ENCODE data around the gene LATS1. TPM values are rescaled to one million over a fixed set of nuclear protein-coding genes. Genes with fewer than 3 reads are reported as not detected.
"Not testable (repeated sequence)": the region's sequence is repeated elsewhere in the genome, so short reads cannot be mapped to it uniquely, and the experiment has no call there.

Gene LATS1
- total RNA-seq, 1 donor from 2014 or later = 34.0 TPM

- H3K36me3 Mint-ChIP-seq (ENCODE audit: low read depth) = peaks cover 3% of the 10 kb centered on the region
- intact Hi-C loops (cut with micrococcal nuclease) = loop anchor here (1.0 to 5.0 kb wide), 5 partner anchors 101 to 1703 kb away; partner anchors contain the start of genes GINM1, KATNA1, PPIL4 and RMND1
- H3K4me3 Mint-ChIP-seq = peak within 1 kb of the TSS; percentile 87
- H3K27me3 Mint-ChIP-seq (ENCODE audit: insufficient read depth) = no peaks in the 10 kb centered on the region
- no peaks in the 10 kb centered on the region for H3K9me3 Mint-ChIP-seq
- DNase-seq (ENCODE audit: low spot score) = peak; percentile 93
- H3K27ac Mint-ChIP-seq = peak within 1 kb of the TSS; percentile 87
- H3K4me1 Mint-ChIP-seq (ENCODE audit: low read depth) = peaks cover 31% of the 10 kb centered on the region
These were observed 31.8 kb upstream of the LATS1 start, which contains the start of gene PCMT1 for GRCh38 chr6:149749594-149750135. Gene PCMT1 (plus strand): TSS chr6:149749741. CDS start chr6:149749902, 161 bp downstream.

GRCh38 chr6:149749082-149749593 lies 31.2 kb upstream of the LATS1 start:
- peaks cover 31% of the 10 kb centered on the region for H3K4me1 Mint-ChIP-seq (ENCODE audit: low read depth)
- intact Hi-C loops (cut with micrococcal nuclease) = loop anchor here (1.0 to 5.0 kb wide), 4 partner anchors 101 to 1703 kb away; partner anchors contain the start of genes KATNA1, PPIL4 and RMND1

GRCh38 chr6:149746147-149746946 lies 28.4 kb upstream of the LATS1 start, which contains the start of gene NUP43:
Gene NUP43 (minus strand): TSS chr6:149746529. CDS start chr6:149746495, 34 bp downstream.
- peak; percentile 90 for DNase-seq (ENCODE audit: low spot score)
- Mint-ChIP-seq H3K4me1 (ENCODE audit: low read depth) (peaks cover 31% of the 10 kb centered on the region), H3K27me3 (ENCODE audit: insufficient read depth) (no peaks in the 10 kb centered on the region), H3K27ac (peak within 1 kb of the TSS; percentile 87), H3K9me3 (no peaks in the 10 kb centered on the region), H3K36me3 (ENCODE audit: low read depth) (peaks cover 11% of the 10 kb centered on the region), H3K4me3 (peak within 1 kb of the TSS; percentile 99)
- intact Hi-C loops (cut with micrococcal nuclease) = loop anchor here (1.0 to 5.0 kb wide), 8 partner anchors 23 to 1706 kb away; partner anchors contain the start of genes LATS1, LRP11, RMND1 and ZBTB2

More at GRCh38 chr6:149749082-149749593, 31.2 kb upstream of the LATS1 start:
- H3K4me3 Mint-ChIP-seq = peak overlapping the region; percentile 87
- not testable (repeated sequence) for H3K36me3 Mint-ChIP-seq (ENCODE audit: low read depth); DNase-seq (ENCODE audit: low spot score); H3K27me3 Mint-ChIP-seq (ENCODE audit: insufficient read depth); H3K9me3 Mint-ChIP-seq
- peak overlapping the region; percentile 87 for H3K27ac Mint-ChIP-seq

GRCh38 chr6:149745252-149745651 lies 27.4 kb upstream of the LATS1 start:
- not testable (repeated sequence) for DNase-seq (ENCODE audit: low spot score); H3K9me3 Mint-ChIP-seq; H3K27me3 Mint-ChIP-seq (ENCODE audit: insufficient read depth)
- intact Hi-C loops (cut with micrococcal nuclease) = loop anchor here (5.0 kb wide), 2 partner anchors 262 to 1707 kb away; partner anchors contain the start of gene RMND1
- peaks cover 25% of the 10 kb centered on the region for H3K4me1 Mint-ChIP-seq (ENCODE audit: low read depth)
- peak overlapping the region; percentile 87 for H3K27ac Mint-ChIP-seq
- H3K4me3 Mint-ChIP-seq = peak overlapping the region; percentile 99
- peaks cover 17% of the 10 kb centered on the region for H3K36me3 Mint-ChIP-seq (ENCODE audit: low read depth)

GRCh38 chr6:149734915-149735314 lies 17.0 kb upstream of the LATS1 start:
- Mint-ChIP-seq H3K4me3 (no peak overlapping the region), H3K4me1 (ENCODE audit: low read depth) (no peaks in the 10 kb centered on the region), H3K27me3 (ENCODE audit: insufficient read depth) (no peaks in the 10 kb centered on the region), H3K27ac (no peak overlapping the region), H3K36me3 (ENCODE audit: low read depth) (peaks cover 17% of the 10 kb centered on the region), H3K9me3 (no peaks in the 10 kb centered on the region)
- DNase-seq (ENCODE audit: low spot score) = no peak
- intact Hi-C loops (cut with micrococcal nuclease) = no loop called here

- H3K36me3 Mint-ChIP-seq (ENCODE audit: low read depth) = peaks cover 20% of the 10 kb centered on the region
- no peaks in the 10 kb centered on the region for H3K9me3 Mint-ChIP-seq
- no peak overlapping the region for H3K4me3 Mint-ChIP-seq
- no peak for DNase-seq (ENCODE audit: low spot score)
- no peaks in the 10 kb centered on the region for H3K27me3 Mint-ChIP-seq (ENCODE audit: insufficient read depth)
- H3K27ac Mint-ChIP-seq = no peak overlapping the region
- intact Hi-C loops (cut with micrococcal nuclease) = no loop called here
- H3K4me1 Mint-ChIP-seq (ENCODE audit: low read depth) = peaks cover 17% of the 10 kb centered on the region
These were observed 15.3 kb upstream of the LATS1 start for GRCh38 chr6:149733089-149733720.

GRCh38 chr6:149729824-149730223 lies 11.9 kb upstream of the LATS1 start:
- DNase-seq (ENCODE audit: low spot score) = no peak
- no peak overlapping the region for H3K4me3 Mint-ChIP-seq
- no peaks in the 10 kb centered on the region for H3K27me3 Mint-ChIP-seq (ENCODE audit: insufficient read depth)
- H3K27ac Mint-ChIP-seq = no peak overlapping the region
- H3K9me3 Mint-ChIP-seq = no peaks in the 10 kb centered on the region
- intact Hi-C loops (cut with micrococcal nuclease) = loop anchor here (1.0 kb wide), 1 partner anchor 30 kb away; no protein-coding TSS in a partner anchor
- H3K36me3 Mint-ChIP-seq (ENCODE audit: low read depth) = peaks cover 23% of the 10 kb centered on the region
- peaks cover 22% of the 10 kb centered on the region for H3K4me1 Mint-ChIP-seq (ENCODE audit: low read depth)

- DNase-seq (ENCODE audit: low spot score) = no peak
- Mint-ChIP-seq H3K27me3 (ENCODE audit: insufficient read depth) (no peaks in the 10 kb centered on the region), H3K4me1 (ENCODE audit: low read depth) (peaks cover 27% of the 10 kb centered on the region), H3K4me3 (peak overlapping the region; percentile 56), H3K36me3 (ENCODE audit: low read depth) (peaks cover 25% of the 10 kb centered on the region), H3K27ac (peak overlapping the region; percentile 61), H3K9me3 (no peaks in the 10 kb centered on the region)
- intact Hi-C loops (cut with micrococcal nuclease) = no loop called here
These were observed 10.8 kb upstream of the LATS1 start for GRCh38 chr6:149728499-149729234.

- peaks cover 27% of the 10 kb centered on the region for H3K4me1 Mint-ChIP-seq (ENCODE audit: low read depth)
- intact Hi-C loops (cut with micrococcal nuclease) = no loop called here
- no peaks in the 10 kb centered on the region for H3K9me3 Mint-ChIP-seq
- peaks cover 24% of the 10 kb centered on the region for H3K36me3 Mint-ChIP-seq (ENCODE audit: low read depth)
- no peaks in the 10 kb centered on the region for H3K27me3 Mint-ChIP-seq (ENCODE audit: insufficient read depth)
- peak overlapping the region; percentile 61 for H3K27ac Mint-ChIP-seq
- H3K4me3 Mint-ChIP-seq = no peak overlapping the region
- no peak for DNase-seq (ENCODE audit: low spot score)
These were observed 10.0 kb upstream of the LATS1 start for GRCh38 chr6:149727793-149728498.

GRCh38 chr6:149725785-149726184 lies 7.9 kb upstream of the LATS1 start:
- H3K4me3 Mint-ChIP-seq = no peak overlapping the region
- DNase-seq (ENCODE audit: low spot score) = no peak
- no peaks in the 10 kb centered on the region for H3K27me3 Mint-ChIP-seq (ENCODE audit: insufficient read depth)
- intact Hi-C loops (cut with micrococcal nuclease) = no loop called here
- no peak overlapping the region for H3K27ac Mint-ChIP-seq
- peaks cover 21% of the 10 kb centered on the region for H3K36me3 Mint-ChIP-seq (ENCODE audit: low read depth)
- H3K9me3 Mint-ChIP-seq = no peaks in the 10 kb centered on the region
- H3K4me1 Mint-ChIP-seq (ENCODE audit: low read depth) = peaks cover 27% of the 10 kb centered on the region

GRCh38 chr6:149723771-149724417 lies 6.0 kb upstream of the LATS1 start:
- H3K4me3 Mint-ChIP-seq = no peak overlapping the region
- DNase-seq (ENCODE audit: low spot score) = peak; percentile 17
- no peak overlapping the region for H3K27ac Mint-ChIP-seq
- peaks cover 24% of the 10 kb centered on the region for H3K36me3 Mint-ChIP-seq (ENCODE audit: low read depth)
- H3K27me3 Mint-ChIP-seq (ENCODE audit: insufficient read depth) = no peaks in the 10 kb centered on the region
- peaks cover 23% of the 10 kb centered on the region for H3K4me1 Mint-ChIP-seq (ENCODE audit: low read depth)
- no peaks in the 10 kb centered on the region for H3K9me3 Mint-ChIP-seq
- intact Hi-C loops (cut with micrococcal nuclease) = loop anchor here (1.0 to 2.0 kb wide), 3 partner anchors 22 to 202 kb away; partner anchors contain the start of genes LRP11 and NUP43

Data from activated T-helper 1 cell treated with anti-CD3 and anti-CD28 coated beads, Interleukin-12 subunit alpha, Interleukin-12 subunit beta, Interleukin-2, Interleukin-4 antibody, amounts not matched to agents 30 ng/mL and 10 ng/mL and 1 ng/mL, durations not matched to agents 14 hours and 24 hours and 36 hours (primary cell).